GM11168 (cell line): ENCODE results near the gene PPP3CA.

Source experiments
- in situ Hi-C: fragments of 300-500 bp; cut with MboI; formaldehyde crosslinking; loops from one replicate; pipeline ENCODE4 v1.12.0; 2022; ENCODE audit warnings: low sequenced_read_pairs; ENCODE audit not compliant: unreplicated experiment

PPP3CA gene

GRCh38 chr4:101078950-101079349 lies 268.4 kb downstream of the PPP3CA start:
- in situ Hi-C loops = no loop called here

- in situ Hi-C loops = no loop called here
Measured at GRCh38 chr4:101076032-101076431, 271.3 kb downstream of the PPP3CA start.

- in situ Hi-C loops = no loop called here
Measured at GRCh38 chr4:101075536-101075935, 271.8 kb downstream of the PPP3CA start.

GRCh38 chr4:101074326-101074725 lies 273.0 kb downstream of the PPP3CA start:
- in situ Hi-C loops = no loop called here

GRCh38 chr4:101071241-101071640 lies 276.1 kb downstream of the PPP3CA start:
- in situ Hi-C loops = no loop called here

- in situ Hi-C loops = no loop called here
Measured at GRCh38 chr4:101068115-101068514, 279.2 kb downstream of the PPP3CA start.

- in situ Hi-C loops = no loop called here
Measured at GRCh38 chr4:101067383-101067782, 279.9 kb downstream of the PPP3CA start.

GRCh38 chr4:101066626-101067170 lies 280.6 kb downstream of the PPP3CA start:
- in situ Hi-C loops = no loop called here

- in situ Hi-C loops = no loop called here
Measured at GRCh38 chr4:101065935-101066485, 281.3 kb downstream of the PPP3CA start.

- in situ Hi-C loops = no loop called here
Measured at GRCh38 chr4:101065346-101065745, 282.0 kb downstream of the PPP3CA start.

GRCh38 chr4:101064541-101065180 lies 282.7 kb downstream of the PPP3CA start:
- in situ Hi-C loops = no loop called here

- in situ Hi-C loops = no loop called here
Measured at GRCh38 chr4:101055392-101055791, 291.9 kb downstream of the PPP3CA start.

- in situ Hi-C loops = no loop called here
Measured at GRCh38 chr4:101050837-101051205, 296.5 kb downstream of the PPP3CA start.

- in situ Hi-C loops = no loop called here
Measured at GRCh38 chr4:101050088-101050836, 297.1 kb downstream of the PPP3CA start.

GRCh38 chr4:101049549-101050001 lies 297.8 kb downstream of the PPP3CA start:
- in situ Hi-C loops = no loop called here

- in situ Hi-C loops = no loop called here
Measured at GRCh38 chr4:101044766-101045165, 302.6 kb downstream of the PPP3CA start.

- in situ Hi-C loops = no loop called here
Measured at GRCh38 chr4:101042847-101043246, 304.5 kb downstream of the PPP3CA start.

- in situ Hi-C loops = no loop called here
Measured at GRCh38 chr4:101040776-101041175, 306.6 kb downstream of the PPP3CA start.

GRCh38 chr4:101039367-101039766 lies 308.0 kb downstream of the PPP3CA start:
- in situ Hi-C loops = no loop called here

- in situ Hi-C loops = no loop called here
Measured at GRCh38 chr4:101037938-101038413, 309.4 kb downstream of the PPP3CA start.

- in situ Hi-C loops = no loop called here
Measured at GRCh38 chr4:101037249-101037648, 310.1 kb downstream of the PPP3CA start.
